Mesothelial cell of epicardium (in vitro differentiated cells): ENCODE results near the gene EPB41L5. TPM values are rescaled to one million over a fixed set of nuclear protein-coding genes. Genes with fewer than 3 reads are reported as not detected.

ENCODE experiments used
- DNase-seq, 2 experiments: peaks; one replicate each; pipeline ENCODE4 v3.0.0; 2021; ENCODE audit warnings: low spot score in 2 of 2; ENCODE audit not compliant: unreplicated experiment in 2 of 2
- H3K27ac Mint-ChIP-seq: 2 replicates; pipeline ENCODE4 v1.8.0; 2021; ENCODE audit warnings: mixed read lengths
- H3K27me3 Mint-ChIP-seq: 2 replicates; pipeline ENCODE4 v1.8.0; 2021; ENCODE audit warnings: low read depth, mixed read lengths
- H3K36me3 Mint-ChIP-seq: 2 replicates; pipeline ENCODE4 v1.8.0; 2021; ENCODE audit warnings: mixed read lengths
- H3K4me1 Mint-ChIP-seq: 2 replicates; pipeline ENCODE4 v1.8.0; 2021; ENCODE audit warnings: mixed read lengths
- H3K4me3 Mint-ChIP-seq: 2 replicates; pipeline ENCODE4 v1.8.0; 2021; ENCODE audit warnings: mild to moderate bottlenecking, moderate library complexity, mixed read lengths
- H3K9me3 Mint-ChIP-seq: 2 replicates; pipeline ENCODE4 v1.8.0; 2021; ENCODE audit warnings: mixed read lengths
- total RNA-seq: library from RNA; stranded (reverse); gene quantifications from 3 replicates; pipeline ENCODE4 v1.2.1, GENCODE V29; 2021
- TF ChIP-seq, protein P1 (sequence below): fragments of 200-600 bp; sonication (generic); IDR thresholded peaks from one replicate; pipeline ENCODE4 v1.5.0; 2021; ENCODE audit warnings: antibody characterized with exemption; ENCODE audit not compliant: unreplicated experiment

Gene EPB41L5
- total RNA-seq, 1 donor from 2014 or later = 43.4 TPM

DNA sequence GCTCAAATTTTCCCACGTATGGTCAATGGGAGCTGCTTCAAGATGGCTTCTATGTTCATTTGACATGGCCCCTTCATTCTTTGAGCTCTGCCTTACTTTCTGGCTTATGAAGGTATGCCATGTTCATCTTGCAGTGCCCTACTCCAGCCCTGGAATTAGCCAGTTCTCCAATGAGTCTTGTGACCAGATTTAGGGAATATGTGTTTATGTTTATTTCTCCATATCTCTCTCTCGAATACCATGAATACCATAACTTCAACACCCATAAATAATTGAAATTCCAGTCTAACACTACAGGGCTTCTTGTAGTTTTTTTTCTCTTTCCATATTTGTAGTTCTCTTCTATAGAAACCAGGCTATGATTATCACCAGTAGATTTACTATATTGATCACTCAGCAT is 39.7 kb downstream of the EPB41L5 start:
- DNase-seq = no peak
- Mint-ChIP-seq H3K27ac (peak overlapping the region; percentile 62), H3K4me3 (no peak overlapping the region), H3K4me1 (peaks cover 5% of the 10 kb centered on the region), H3K27me3 (no peaks in the 10 kb centered on the region), H3K36me3 (peaks cover 85% of the 10 kb centered on the region), H3K9me3 (peaks cover 69% of the 10 kb centered on the region)
- TF ChIP-seq, protein P1, sequence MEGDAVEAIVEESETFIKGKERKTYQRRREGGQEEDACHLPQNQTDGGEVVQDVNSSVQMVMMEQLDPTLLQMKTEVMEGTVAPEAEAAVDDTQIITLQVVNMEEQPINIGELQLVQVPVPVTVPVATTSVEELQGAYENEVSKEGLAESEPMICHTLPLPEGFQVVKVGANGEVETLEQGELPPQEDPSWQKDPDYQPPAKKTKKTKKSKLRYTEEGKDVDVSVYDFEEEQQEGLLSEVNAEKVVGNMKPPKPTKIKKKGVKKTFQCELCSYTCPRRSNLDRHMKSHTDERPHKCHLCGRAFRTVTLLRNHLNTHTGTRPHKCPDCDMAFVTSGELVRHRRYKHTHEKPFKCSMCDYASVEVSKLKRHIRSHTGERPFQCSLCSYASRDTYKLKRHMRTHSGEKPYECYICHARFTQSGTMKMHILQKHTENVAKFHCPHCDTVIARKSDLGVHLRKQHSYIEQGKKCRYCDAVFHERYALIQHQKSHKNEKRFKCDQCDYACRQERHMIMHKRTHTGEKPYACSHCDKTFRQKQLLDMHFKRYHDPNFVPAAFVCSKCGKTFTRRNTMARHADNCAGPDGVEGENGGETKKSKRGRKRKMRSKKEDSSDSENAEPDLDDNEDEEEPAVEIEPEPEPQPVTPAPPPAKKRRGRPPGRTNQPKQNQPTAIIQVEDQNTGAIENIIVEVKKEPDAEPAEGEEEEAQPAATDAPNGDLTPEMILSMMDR = no peak

DNA sequence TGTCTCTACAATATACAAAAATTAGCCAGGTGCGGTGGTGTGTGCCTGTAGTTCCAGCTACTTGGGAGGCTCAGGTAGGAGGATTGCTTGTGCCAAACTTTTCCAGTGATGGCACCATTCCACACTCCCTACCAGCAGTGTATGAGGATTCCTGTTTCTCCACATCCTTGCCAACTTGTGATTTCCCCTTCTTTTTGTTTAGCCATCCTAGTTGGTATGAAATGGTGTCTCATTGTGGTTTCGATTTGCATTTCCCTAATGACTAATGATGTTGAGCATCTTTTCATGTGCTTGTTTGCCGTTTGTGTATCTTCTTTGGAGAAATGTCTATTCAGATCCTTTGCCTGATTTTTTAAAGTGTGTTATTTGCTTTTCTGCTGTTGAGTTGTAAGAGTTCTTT is 41.0 kb downstream of the EPB41L5 start:
- Mint-ChIP-seq H3K27ac (no peak overlapping the region), H3K9me3 (peaks cover 57% of the 10 kb centered on the region), H3K27me3 (no peaks in the 10 kb centered on the region), H3K4me3 (no peak overlapping the region), H3K36me3 (peaks cover 74% of the 10 kb centered on the region), H3K4me1 (peaks cover 5% of the 10 kb centered on the region)
- no peak for DNase-seq
- TF ChIP-seq, protein P1 = no peak

DNA sequence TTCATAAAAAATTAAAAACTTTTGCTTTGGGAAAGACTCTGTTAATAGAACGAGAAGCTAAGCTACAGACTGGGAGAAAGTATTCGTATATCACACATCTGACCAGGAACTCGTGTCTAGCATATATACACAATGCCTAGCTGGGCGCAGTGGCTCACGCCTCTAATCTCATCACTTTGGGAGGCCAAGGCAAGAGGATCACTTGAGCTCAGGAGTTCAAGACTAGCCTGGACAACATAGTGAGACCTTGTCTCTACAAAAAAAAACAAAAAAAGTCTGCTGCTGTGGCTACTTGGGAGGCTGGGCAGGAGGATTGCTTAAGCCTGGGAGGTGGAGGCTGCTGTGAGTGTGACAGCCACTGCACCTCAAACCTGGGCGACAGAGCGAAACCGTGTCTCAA is 46.6 kb downstream of the EPB41L5 start:
- TF ChIP-seq, protein P1 = no peak
- H3K9me3 Mint-ChIP-seq = peaks cover 12% of the 10 kb centered on the region
- H3K4me1 Mint-ChIP-seq = peaks cover 6% of the 10 kb centered on the region
- no peaks in the 10 kb centered on the region for H3K27me3 Mint-ChIP-seq
- DNase-seq = no peak
- peaks cover 26% of the 10 kb centered on the region for H3K36me3 Mint-ChIP-seq
- no peak overlapping the region for H3K4me3 Mint-ChIP-seq
- no peak overlapping the region for H3K27ac Mint-ChIP-seq

DNA sequence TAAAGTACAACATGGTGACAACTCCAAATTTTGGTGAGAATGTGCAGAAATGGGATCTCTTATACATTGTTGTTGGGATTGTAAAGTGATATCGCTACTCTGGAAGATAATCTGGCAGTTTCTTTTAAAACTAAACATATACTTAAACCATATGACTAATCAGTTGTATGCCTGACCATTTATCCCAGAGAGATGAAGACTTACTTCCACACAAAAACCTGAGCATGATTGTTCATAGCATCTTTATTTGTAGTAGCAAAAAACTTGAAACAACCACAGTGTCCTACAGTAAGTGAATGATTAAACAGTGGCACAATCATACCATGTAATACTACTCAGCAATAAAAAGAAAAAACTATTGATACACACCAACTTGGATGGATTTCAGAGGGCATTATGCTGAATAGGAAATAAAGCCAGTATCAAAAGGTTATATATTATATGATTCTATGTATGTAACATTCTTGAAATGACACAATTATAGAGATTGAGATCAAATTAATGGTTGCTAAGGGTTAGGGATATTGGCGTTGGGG is 47.3 kb downstream of the EPB41L5 start:
- Mint-ChIP-seq H3K36me3 (peaks cover 23% of the 10 kb centered on the region), H3K27ac (no peak overlapping the region), H3K27me3 (no peaks in the 10 kb centered on the region), H3K9me3 (peaks cover 12% of the 10 kb centered on the region), H3K4me3 (no peak overlapping the region), H3K4me1 (peaks cover 11% of the 10 kb centered on the region)
- no peak for DNase-seq
- TF ChIP-seq, protein P1 = no peak

DNA sequence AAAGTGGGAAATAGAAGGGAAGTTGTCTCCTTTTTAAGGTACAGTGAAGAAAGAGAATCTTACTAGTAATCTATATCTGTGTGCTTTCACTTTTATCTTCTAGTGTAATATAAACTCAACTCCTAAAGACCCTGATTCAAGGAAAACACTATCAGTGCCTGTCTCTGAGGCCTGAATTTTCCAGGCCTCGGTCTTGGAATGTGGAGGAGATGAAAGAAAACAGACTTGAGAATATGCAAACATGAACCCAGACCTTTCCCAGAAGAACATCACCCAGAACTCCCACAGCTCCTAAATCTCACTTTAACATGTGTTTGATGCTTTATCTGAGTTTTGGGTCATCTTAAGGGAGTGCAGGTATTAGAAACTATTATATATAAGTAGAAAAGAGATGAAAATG is 51.8 kb downstream of the EPB41L5 start:
- Mint-ChIP-seq H3K36me3 (peaks cover 12% of the 10 kb centered on the region), H3K27me3 (no peaks in the 10 kb centered on the region), H3K4me1 (peaks cover 23% of the 10 kb centered on the region), H3K27ac (peak overlapping the region; percentile 71), H3K9me3 (peaks cover 8% of the 10 kb centered on the region), H3K4me3 (no peak overlapping the region)
- no peak for DNase-seq
- TF ChIP-seq, protein P1 = no peak
